Keratinocyte (primary cell): ENCODE measurements around the gene LRIG1. TPM values are rescaled to one million over a fixed set of nuclear protein-coding genes. Genes with fewer than 3 reads are reported as not detected.

ENCODE experiments used
- DNase-seq: peaks from one replicate; pipeline ENCODE4 v3.0.0-alpha.2; 2011; ENCODE audit warnings: low read depth, missing footprints, low spot score
- FAIRE-seq: peaks from 2 replicates; lab custom pipeline; 2011; peaks lifted over from hg19 to GRCh38; lab: Jason Lieb, UNC
- H2AFZ ChIP-seq: 2 replicates; pipeline ENCODE4 v1.6.0; 2012; ENCODE audit warnings: low read length, control low read depth, inconsistent platforms; ENCODE audit not compliant: control insufficient read depth
- H3K27ac ChIP-seq: 2 replicates; pipeline ENCODE4 v1.5.1; 2011; ENCODE audit warnings: low read length; ENCODE audit not compliant: control insufficient read depth, insufficient read depth
- H3K27me3 ChIP-seq: 3 replicates; pipeline ENCODE4 v1.6.0; 2011; ENCODE audit warnings: low read length; ENCODE audit not compliant: control insufficient read depth, insufficient read depth; ENCODE audit errors: extremely low read depth
- H3K36me3 ChIP-seq, 2 experiments: 2 replicates in 1 of 2; 3 replicates in 1 of 2; pipeline ENCODE4 v1.5.1; 2011; ENCODE audit warnings: low read length in 2 of 2, mild to moderate bottlenecking in 1 of 2; ENCODE audit not compliant: control insufficient read depth in 2 of 2, insufficient read depth in 2 of 2; ENCODE audit errors: extremely low read depth in 1 of 2
- H3K4me1 ChIP-seq: 3 replicates; pipeline ENCODE4 v1.5.1; 2011; ENCODE audit warnings: low read length; ENCODE audit not compliant: control insufficient read depth, insufficient read depth; ENCODE audit errors: extremely low read depth
- H3K4me2 ChIP-seq: 3 replicates; pipeline ENCODE4 v1.6.0; 2011; ENCODE audit warnings: low read depth, low read length; ENCODE audit not compliant: control insufficient read depth, insufficient read depth; ENCODE audit errors: extremely low read depth
- H3K4me3 ChIP-seq, 3 experiments: fragments of 200-600 bp in 1 of 3; sonication (generic) in 1 of 3; 2 replicates in 2 of 3; 3 replicates in 1 of 3; pipeline ENCODE4 v1.5.1; 2011 to 2016; ENCODE audit warnings: low read length in 3 of 3, mild to moderate bottlenecking in 3 of 3, control low read depth in 2 of 3, inconsistent platforms in 1 of 3, low read depth in 1 of 3, mixed read lengths in 1 of 3, mixed run types in 1 of 3, moderate library complexity in 1 of 3; ENCODE audit not compliant: control insufficient read depth in 2 of 3, insufficient read depth in 2 of 3; ENCODE audit errors: extremely low read depth in 1 of 3
- H3K79me2 ChIP-seq: 2 replicates; pipeline ENCODE4 v1.6.0; 2012; ENCODE audit warnings: low read length; ENCODE audit not compliant: control insufficient read depth, insufficient read depth
- H3K9ac ChIP-seq: 3 replicates; pipeline ENCODE4 v1.6.0; 2011; ENCODE audit warnings: low read length; ENCODE audit not compliant: control insufficient read depth, insufficient read depth; ENCODE audit errors: extremely low read depth
- H3K9me1 ChIP-seq: 3 replicates; pipeline ENCODE4 v1.6.0; 2011; ENCODE audit warnings: low read length; ENCODE audit not compliant: control insufficient read depth, insufficient read depth; ENCODE audit errors: extremely low read depth
- H3K9me3 ChIP-seq: 2 replicates; pipeline ENCODE4 v1.5.1; 2012; ENCODE audit warnings: low read depth, low read length; ENCODE audit not compliant: control insufficient read depth
- H4K20me1 ChIP-seq: 3 replicates; pipeline ENCODE4 v1.6.0; 2011; ENCODE audit warnings: low read length; ENCODE audit not compliant: control insufficient read depth, insufficient read depth; ENCODE audit errors: extremely low read depth
- CTCF ChIP-seq, 3 experiments: IDR thresholded peaks in 1 of 3; conservative IDR thresholded peaks in 1 of 3; optimal IDR thresholded peaks in 1 of 3; 2 replicates in 2 of 3; 3 replicates in 1 of 3; pipeline versions ENCODE3 to v1.5.1; 2011; ENCODE audit warnings: low read length in 3 of 3, mild to moderate bottlenecking in 3 of 3, moderate library complexity in 2 of 3, control low read depth in 1 of 3, inconsistent platforms in 1 of 3; ENCODE audit not compliant: insufficient read depth in 2 of 3; ENCODE audit errors: extremely low read depth in 1 of 3
- EZH2 ChIP-seq: IDR thresholded peaks from one replicate; pipeline ENCODE4 v1.6.1; 2012; ENCODE audit warnings: inconsistent platforms, mild to moderate bottlenecking, low read length, moderate library complexity
- dilution Hi-C: fragments of 300-500 bp; cut with MboI; formaldehyde crosslinking; loops from one replicate; pipeline ENCODE4 v1.7.0; 2020; ENCODE audit warnings: low sequenced_read_pairs; ENCODE audit not compliant: extremely low pct_ligation_motif_present
- polyA plus RNA-seq, 5 experiments: library from polyadenylated mRNA; depleted of rRNA in 3 of 5; stranded (reverse) in 3 of 5; stranded (forward) in 1 of 5; unstranded in 1 of 5; fragments of >200 nt; gene quantifications; 1 replicate in 1 of 5; 2 replicates in 3 of 5; 3 replicates in 1 of 5; pipeline versions ENCODE4 v1.2.1 to v1.2.3, GENCODE V29; 2011 to 2012; ENCODE audit warnings: missing spikeins in 2 of 5, low read depth in 1 of 5, low replicate concordance in 1 of 5

LRIG1 gene
- polyA plus RNA-seq, 1 donor (not counting 4 experiments of a cell fraction or from before 2014, with no cell fraction given): 17.2 TPM

GRCh38 chr3:66371432-66371831, 129.4 kb downstream of the LRIG1 start:
- H3K4me1 ChIP-seq: no peaks in the 10 kb centered on the region
- dilution Hi-C loops: no loop called here
- no peaks in the 10 kb centered on the region for H3K9me3 ChIP-seq
- H3K79me2 ChIP-seq: no peaks in the 10 kb centered on the region
- no peak overlapping the region for H3K9ac ChIP-seq
- no peak overlapping the region for H3K4me3 ChIP-seq
- DNase-seq (no peak), FAIRE-seq (no peak)
- no peaks in the 10 kb centered on the region for H4K20me1 ChIP-seq
- peaks cover 0 to 6% of the 10 kb centered on the region in 2 experiments for H3K36me3 ChIP-seq
- no peaks in the 10 kb centered on the region for H3K27me3 ChIP-seq
- no peak overlapping the region for H3K4me2 ChIP-seq
- no peak overlapping the region for H2AFZ ChIP-seq
- no peak for TF ChIP-seq EZH2
- no peak for TF ChIP-seq CTCF (optimal IDR thresholded peaks at IDR 0.05 in 1 of 3, IDR thresholded peaks at IDR 0.05 in 1 of 3, conservative IDR thresholded peaks at IDR 0.05 in 1 of 3; ENCODE audit: extremely low read depth in 1 of 3, insufficient read depth in 2 of 3, low read length in 3 of 3)
- no peak overlapping the region for H3K27ac ChIP-seq
- H3K9me1 ChIP-seq: no peaks in the 10 kb centered on the region

GRCh38 chr3:66370179-66370578, 130.6 kb downstream of the LRIG1 start:
- Histone ChIP-seq H3K79me2 (no peaks in the 10 kb centered on the region), H3K4me1 (no peaks in the 10 kb centered on the region), H3K27ac (no peak overlapping the region), H3K9ac (no peak overlapping the region), H3K9me3 (no peaks in the 10 kb centered on the region), H3K4me2 (no peak overlapping the region), H2AFZ (no peak overlapping the region), H3K27me3 (no peaks in the 10 kb centered on the region), H3K36me3 (no peaks in the 10 kb centered on the region), H4K20me1 (no peaks in the 10 kb centered on the region), H3K4me3 (no peak overlapping the region), H3K9me1 (no peaks in the 10 kb centered on the region)
- dilution Hi-C loops: no loop called here
- TF ChIP-seq EZH2 (no peak), CTCF (optimal IDR thresholded peaks at IDR 0.05 in 1 of 3, IDR thresholded peaks at IDR 0.05 in 1 of 3, conservative IDR thresholded peaks at IDR 0.05 in 1 of 3; ENCODE audit: extremely low read depth in 1 of 3, insufficient read depth in 2 of 3, low read length in 3 of 3) (no peak)
- FAIRE-seq (no peak), DNase-seq (no peak)
